Measurements from ENCODE around the gene ARL2BP.
"Not testable (repeated sequence)": the region's sequence is repeated elsewhere in the genome, so short reads cannot be mapped to it uniquely, and the experiment has no call there.

The ARL2BP gene

DNA sequence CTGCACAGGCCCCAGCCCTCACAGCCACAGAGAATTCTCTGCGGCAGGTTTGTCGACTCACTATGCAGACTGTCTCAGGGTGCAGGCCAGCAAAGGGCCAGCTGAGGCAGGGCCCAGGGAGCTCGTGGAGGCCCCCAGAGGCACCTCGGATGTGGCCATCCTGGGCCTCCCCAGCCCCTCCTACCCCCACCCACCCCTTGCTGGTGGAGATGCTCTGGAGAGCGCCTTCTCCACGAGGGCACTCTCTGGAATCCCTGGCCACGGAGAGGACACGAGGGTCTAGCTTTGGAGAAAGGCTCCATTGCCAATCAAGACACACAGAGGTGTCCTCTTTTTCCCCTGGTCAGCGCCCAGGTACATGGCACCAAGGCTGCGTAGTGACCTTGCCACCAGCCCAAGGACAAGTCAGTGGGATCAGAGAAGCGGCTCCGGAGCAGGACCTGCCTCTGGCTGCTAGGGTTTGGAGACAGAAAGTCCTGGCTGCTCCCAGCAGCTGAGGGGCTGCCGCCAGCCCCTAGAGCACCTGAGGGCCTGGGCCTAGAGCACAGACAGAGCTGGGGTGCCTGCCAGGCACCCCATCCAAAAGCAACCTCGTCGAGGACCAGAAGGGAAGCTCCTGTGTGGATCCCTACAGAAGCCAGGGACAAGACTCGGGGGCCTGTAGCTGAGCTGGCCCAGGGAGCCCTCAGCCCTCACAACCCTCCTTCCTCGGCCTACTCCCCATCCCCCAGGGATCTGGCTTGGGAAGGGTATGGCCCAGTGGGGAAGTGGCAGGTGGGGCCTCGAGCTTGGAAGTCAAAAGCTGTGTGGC, 18.7 kb downstream of the ARL2BP start:
- no peak for DNase-seq

DNA sequence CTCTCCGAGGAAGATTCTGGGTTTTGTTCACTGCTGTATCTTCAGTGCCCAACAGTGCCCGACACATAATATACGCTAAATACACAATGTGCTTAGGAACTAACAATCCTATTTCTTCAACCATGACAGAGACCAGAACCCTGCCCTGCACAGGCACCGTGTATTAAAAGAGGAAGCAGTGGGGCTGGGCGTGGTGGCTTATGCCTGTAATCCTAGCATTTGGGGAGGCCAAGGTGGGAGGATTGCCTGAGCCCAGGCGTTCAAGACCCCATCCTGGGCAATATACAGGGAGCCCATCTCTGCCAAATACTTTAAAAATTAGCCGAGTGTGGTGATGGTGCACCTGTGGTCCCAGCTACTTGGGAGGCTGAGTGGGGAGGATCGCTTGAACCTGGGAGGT, 19.3 kb downstream of the ARL2BP start:
- DNase-seq: no peak

DNA sequence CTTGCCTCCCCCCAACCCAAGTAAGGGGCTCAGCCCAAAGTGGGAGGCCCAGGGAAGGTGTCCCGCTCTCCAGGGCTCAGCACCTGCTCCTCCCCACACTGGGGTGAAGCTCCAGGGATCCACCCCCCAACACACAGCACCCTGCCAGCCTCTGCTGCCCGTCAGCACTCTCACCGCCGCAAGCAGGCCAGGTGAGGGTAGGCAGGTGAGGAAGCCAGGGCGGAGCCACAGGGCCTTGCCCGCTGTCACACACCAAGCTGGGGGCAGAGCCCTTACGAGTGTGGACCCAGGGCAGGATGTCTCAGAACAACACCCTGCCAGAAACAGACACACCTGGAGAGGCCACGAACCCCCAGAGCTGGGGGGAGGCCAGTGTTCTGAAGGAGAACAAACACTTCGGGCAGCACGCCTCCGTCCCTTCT, 19.9 kb downstream of the ARL2BP start:
- DNase-seq: no peak

DNA sequence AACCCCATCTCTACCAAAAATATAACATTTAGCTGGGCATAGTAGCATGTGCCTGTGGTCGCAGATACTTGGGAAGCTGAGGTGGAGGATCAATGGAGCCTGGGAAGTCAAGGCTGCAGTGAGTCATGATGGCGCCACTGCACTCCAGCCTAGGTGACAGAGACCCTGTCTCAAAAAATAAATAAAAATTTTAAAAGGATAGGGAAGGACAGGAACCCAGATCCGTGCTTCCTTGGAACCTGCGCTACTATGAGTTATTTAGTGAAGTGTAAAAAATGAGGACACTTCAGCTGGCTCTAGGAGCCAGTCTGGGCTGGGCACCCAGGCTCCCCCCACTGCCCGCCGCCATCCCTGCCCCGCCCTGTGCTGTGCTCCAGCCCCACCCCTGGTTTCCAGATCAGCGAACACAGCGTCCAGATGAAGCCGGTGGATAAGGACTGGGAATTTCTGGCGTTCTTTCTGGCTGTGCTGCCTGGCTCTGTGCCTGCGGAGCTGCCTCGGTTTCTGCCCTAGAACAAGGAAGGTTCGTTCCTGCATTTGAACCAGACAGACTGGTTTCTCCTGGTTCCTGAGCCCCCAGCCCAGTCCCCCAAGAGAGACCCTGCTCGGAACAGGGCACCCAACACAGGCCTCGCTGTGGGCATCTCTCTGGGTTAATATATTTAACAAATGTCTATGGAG, 20.9 kb downstream of the ARL2BP start:
- DNase-seq: no peak

DNA sequence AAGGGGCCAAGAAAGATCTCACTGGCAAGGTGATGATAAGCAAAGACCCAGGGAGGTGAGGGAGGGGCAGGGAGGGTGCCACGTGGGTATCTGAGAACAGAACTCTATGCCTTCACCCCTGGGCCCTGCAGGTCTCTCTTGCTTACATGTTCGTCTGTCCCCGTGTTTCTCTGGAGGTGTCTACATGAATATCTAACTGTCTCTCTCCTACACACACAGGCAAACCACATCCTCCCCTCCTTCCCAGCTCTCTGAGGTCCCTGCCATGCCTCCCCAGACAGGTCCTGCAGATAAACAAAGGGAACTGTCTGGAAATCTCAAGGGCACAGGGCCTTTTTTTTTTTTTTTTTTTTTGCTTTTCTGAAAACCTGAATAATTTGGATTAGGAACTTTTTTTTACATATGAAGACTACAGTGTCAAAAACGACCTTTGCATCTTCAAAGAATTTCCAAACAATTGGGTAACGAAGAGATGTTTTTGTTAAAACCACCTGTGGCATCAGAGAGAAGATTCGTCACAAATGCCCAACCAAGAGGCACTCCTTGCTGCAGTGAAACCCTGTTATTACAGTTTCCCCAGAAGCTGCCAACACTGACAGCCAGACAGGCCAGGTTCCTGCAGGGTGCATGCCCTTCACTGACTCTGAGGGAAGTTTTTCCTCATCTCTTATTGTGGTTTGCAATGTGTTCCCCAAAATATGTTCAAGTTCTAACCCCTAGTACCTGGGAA, 21.6 kb downstream of the ARL2BP start:
- no peak for DNase-seq

DNA sequence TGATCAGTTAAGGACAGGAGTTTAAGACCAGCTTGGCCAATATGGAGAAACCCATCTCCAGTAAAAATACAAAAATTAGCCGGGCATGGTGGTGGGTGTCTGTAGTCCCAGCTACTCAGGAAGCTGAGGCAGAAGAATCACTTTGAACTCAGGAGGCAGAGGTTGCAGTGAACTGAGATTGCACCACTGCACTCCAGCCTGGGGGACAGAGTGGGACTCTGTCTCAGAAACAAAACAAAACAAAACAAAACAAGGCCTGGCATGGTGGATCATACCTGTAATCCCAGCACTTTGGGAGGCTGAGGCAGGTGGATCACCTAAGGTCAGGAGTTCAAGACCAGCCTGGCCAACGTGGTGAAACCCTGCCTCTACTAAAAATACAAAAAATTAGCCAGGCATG, 22.3 kb downstream of the ARL2BP start:
- DNase-seq: not testable (repeated sequence)

DNA sequence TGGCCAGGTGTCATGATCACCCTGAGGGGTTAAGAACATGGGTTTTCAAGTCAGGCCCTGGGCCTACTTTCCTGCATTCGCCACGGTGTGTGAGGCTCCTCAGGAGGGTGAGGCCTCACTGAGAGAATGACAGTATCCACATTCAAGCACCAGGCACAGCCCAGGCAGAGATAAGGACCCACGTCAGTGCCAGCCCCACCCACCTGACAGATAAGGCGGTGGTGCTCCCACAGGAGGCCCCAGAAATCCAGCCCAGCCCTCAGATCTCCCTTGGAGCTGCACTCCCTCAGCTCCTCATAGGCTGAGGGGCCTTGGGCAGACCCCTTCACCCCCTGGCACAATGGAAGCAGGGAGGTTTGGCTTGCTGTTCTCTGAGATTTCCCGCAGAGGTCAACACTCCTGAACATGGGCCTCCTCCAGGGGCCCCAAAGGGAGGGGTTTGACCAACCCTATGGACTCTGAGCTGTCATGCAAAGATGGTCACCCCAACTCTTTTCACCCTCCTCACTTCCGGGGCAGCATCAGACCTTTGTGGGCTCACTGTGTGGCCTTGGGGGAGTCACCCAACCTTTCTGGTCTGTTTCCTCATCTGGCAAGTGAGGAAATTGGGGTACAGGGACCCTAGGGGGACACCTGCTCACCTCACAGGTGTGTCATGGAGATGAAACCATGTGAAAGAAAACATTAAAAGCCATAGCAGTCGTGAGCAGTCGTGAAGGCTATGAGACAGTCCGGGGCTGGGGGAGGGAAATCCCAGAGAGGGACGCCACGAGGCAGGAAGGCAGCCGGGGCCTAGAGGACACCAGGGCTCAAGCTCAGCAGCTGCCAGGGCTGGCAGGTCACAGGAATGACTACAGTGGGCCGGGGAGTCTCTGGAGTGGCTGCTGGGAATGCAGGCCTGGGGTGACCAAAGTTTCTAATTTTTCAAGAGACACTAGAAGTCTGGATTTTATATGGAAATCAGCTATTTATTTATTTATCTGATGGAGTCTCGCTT, 24.0 kb downstream of the ARL2BP start:
- DNase-seq: no peak

DNA sequence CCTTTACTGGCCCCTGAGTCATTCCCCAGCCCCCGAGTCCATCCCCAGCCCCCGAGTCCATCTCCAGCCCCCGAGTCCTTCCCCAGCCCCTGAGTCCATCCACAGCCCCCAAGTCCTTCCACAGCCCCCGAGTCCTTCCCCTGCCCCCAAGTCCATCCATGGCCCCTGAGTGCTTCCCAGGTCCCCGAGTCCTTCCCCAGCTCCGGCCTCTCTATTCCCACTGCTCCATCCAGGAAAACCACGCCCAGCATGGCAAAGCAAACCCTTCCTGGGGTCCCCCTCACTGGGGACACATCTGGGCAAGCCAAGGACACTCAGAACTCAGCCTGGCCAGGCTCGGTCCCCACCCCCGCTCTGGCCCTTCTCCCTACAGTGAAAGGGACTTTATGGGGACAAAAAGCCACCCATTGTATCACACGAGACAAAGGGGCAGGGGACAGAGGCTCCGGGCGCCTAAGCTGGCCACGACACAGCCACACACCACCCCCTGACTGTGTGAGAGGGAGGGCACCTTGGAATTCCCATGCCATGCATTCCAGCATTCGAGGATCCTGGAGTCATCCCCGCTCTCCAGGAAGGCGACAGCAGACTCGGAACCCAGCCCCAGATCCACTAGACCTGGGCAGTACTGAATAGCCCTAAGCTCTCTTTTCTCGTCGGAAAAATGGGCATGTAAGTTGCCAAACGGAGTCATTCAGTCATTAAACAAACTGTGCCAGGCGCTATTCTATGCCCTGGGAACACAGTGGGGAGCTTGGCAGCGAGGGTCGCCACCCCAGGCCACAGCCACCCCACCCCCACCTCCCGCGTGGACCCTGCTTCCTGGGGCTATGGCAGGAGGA, 25.4 kb downstream of the ARL2BP start:
- DNase-seq: no peak

DNA sequence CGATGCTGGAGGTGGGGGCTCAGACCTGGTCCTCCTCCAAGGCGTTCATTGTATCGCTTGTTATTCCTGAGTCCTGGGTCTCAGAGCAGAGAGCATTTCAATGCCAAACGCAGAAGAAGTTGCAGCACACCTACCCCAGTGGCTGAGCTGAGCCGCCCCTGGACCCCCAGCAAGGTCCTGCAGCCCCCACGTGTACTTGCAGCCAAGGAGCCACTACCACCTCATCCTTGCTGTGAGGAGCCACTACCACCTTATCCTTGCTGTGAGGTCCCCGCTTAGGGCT, 25.9 kb downstream of the ARL2BP start:
- DNase-seq: no peak

DNA sequence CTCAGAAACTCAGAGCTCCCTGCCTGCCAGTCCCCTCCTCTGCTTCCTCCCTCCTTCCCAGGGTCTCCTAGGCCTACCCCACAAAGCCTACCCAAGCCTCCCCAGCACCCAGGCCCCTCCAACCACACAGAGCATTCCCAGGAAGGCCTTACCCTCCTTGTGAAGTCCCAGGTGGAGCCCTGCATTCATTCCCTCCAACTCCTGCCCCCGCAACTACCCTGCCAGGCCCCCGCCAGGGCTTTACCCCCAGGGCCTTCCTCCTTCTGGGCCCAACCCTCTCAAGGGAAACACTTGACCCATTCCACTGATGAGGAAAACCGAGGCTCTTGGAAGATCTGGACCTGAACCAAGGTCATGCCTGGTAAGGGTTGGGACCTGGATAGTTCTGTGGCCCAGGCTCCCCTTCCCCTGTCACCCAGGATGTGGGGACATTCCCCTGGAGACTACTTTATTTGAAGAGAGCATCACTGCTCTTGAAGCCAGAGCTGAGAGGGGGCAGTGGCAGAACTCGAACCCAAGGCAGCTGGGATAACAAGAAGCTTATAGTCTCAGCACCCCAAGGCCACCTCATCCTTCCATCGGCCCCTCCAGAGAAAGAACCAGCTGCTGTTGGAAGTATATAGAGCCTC, 26.9 kb downstream of the ARL2BP start:
- DNase-seq: no peak

DNA sequence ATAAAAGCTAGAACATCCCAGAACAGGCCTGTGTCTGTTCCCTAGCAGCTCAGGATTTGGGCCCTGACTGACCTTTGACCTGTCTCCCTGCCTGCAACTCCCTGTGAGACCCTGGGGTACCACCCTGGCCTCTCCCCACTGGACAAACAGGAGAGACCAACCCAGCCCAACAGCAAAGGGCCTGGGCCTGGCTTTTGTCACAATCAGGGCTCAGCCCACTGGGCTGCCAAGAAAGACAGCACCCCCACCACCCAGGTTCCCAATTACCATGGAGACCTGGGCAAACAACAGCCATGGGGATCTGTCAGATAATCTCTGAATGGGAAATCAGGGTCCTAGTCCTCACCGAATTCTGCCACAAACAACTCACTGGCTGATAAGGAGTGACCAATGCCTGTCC, 28.3 kb downstream of the ARL2BP start:
- no peak for DNase-seq

DNA sequence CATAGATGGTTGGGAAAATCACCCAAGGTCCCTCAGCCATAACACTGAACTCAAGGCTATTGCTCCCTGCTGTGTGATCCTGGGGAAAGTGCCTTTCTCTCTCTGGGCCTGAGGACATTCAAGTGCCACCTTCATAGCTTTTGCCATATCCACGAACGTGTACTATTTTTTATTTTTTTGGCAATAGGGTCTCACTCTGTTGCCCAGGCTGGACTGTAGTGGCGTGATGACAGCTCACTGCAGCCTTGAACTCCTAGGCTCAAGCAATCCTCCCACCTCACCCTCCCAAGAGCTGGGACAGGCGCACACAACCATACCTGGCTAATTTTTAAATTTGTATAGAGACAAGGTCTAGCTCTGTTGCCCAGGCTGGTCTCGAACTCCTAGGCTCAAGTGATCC, 28.8 kb downstream of the ARL2BP start:
- no peak for DNase-seq

DNA sequence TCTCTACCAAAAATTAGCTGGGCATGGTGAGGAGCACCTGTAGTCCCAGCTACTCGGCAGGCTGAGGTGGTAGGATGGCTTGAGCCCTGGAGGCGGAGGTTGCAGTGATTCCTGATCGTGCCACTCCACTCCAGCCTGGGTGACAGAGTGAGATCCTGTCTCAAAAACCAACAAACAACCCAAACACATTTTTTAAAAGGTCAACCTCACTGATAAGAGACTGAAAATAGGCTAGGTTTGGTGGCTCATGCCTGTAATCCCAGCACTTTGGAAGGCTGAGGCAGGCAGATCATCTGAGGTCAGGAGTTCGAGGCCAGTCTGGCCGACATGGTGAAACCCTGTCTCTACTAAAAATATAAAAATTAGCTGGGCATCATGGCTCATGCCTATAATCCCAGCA, 30.9 kb downstream of the ARL2BP start:
- DNase-seq: not testable (repeated sequence)

DNA sequence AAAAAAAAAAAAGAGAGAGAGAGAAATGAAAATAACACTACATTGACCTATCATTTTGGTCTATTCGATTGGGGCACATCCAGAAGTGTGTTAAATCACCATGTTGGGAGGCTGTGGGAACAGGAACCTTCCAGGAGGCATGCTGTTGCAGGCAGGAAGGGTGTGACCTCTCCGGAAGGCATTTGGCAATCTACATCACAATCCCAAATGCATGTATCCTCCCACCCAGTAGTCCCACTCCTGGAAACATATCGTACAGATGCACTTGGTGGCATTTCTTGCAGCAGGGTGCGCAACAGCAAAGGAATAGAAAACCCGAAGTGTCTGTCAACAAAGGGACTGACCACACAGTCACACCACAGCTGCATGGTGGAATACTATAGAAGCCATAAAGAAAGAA, 31.5 kb downstream of the ARL2BP start:
- DNase-seq: no peak

DNA sequence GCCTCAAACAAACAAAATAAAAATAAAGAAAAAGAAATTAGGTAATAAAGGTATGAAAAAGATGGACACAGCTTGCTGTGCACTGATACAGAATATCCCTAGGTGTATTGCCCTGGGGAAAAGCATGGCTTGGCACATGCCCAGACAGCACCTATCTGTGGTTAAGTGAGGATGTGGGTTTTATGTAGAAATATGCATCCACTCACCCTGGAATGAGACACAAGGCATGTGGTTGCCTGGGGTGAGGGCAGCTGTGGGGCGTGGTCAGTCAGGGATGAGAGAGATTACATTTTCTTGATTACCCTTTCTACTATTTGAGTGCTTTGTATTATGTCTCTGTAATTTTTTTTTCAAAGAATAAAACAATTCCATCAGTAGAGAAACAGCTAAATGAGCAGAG, 32.5 kb downstream of the ARL2BP start:
- no peak for DNase-seq

DNA sequence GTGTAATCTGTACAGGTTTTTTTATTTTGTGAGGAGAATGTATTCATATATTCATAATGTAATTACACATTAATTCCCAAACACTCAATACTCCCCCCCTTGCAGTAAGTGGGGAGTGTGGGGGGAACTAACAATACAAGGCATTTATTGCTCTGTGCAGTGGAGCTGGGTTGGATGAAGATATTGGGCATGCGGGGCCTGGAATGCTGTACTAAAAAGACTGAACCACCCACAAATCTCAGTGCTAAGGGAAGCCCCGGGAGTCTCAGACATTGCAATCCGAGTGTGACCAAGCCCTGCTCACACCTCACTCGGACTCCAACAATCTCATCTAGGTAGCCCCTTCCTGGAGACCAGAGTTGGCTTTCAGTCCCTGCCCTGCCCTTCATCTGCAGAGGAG, 33.4 kb downstream of the ARL2BP start:
- no peak for DNase-seq

DNA sequence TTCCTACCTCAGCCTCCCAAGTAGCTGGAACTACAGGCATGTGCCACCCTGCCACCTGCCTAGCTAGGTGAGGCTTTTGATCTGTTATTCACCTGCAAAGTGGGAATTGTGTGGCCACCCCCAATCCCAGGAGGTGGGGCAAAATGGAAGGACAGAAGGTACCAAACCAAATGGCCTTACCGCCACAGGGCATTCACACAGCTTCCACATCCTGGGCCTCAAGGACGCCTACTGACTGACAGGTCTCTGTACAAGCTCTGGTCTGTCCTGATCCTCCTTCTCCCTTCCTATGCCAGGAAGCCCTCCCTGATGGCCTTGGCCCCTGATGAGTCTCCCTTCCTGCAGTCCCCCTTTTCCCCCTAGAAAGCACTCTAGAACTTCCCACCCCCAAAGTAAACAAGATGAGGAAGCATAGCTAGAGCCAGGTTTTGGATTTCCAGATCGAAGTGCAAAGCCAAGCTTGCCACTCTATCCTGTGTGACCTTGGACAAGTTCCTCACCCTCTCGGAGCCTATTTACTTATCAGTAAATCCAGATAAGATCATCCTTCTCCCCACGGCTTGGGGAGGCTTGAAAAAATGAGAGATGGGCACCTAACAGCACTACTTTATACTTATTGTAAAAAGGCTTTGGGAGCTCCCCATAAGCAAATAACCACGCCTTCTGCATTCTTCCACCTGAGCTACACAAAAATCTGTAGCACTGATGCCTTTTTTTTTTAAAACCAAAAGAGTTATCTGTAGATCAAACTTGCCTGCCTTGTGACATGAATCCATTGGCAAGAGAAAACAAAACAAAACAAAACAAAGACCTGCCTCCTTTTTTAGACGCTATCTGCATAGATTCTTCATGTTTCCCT, 35.0 kb downstream of the ARL2BP start:
- no peak for DNase-seq

DNA sequence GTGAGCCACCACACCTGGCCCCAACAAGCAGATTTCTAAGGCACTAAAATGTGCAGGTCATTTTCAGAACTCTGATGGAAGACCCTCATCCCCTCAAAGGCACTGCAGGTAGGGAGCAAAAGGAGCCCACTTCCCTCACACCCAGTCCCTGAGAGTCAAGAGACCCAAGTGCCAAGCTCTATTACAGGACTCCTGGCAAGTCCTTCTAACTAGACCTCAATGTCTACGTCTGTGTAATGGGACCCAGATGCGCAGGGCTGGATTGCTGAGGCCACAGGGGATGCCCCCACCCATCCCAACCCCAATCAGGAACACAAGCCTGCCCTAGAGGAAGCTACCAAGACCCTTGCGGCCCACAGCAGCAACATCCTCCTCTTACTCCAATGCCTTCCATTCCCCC, 36.7 kb downstream of the ARL2BP start:
- DNase-seq: no peak

DNA sequence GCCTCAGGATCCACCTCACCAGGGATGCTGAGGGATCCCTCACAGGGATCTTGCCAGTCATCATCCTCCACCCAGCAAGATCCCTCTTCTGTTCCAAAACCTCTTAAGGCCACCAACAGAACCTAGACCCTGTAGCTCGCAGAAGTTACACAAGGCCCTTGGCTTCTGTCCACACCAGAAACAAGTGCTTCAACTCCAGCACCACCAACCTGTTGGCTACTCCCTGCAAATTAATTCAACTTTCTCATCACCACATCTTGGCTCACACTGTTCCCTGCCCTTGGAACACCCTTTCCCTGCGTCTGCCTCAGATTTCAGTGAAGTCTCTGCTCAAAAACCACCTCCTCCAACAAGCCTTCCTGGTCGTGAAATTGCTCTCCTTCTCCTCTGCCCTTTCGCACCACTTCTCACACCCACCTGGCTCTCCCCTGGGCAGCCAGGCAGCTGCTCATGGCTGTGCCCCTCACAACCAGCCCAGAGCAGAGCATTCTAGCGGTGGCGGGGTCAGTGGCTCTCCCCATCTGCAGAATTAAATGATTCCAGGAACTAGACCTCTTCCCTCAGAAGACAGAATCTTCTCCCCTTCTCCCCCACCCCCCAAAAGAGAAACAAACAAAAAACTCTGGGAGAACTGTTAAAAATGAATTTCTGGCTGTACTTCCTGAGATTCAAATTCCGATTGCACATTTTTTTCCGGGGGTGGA, 37.6 kb downstream of the ARL2BP start:
- DNase-seq: no peak

All from NCI-H2107 (cell line).